HCT116 (cell line): ENCODE results near the gene PCARE. TPM values are rescaled to one million over a fixed set of nuclear protein-coding genes. Genes with fewer than 3 reads are reported as not detected.

Source experiments
- ATAC-seq: fragments of 200-7000 bp; cut with Tn5 transposase; 2 replicates; pipeline ENCODE4 v1.9.1; 2020; ENCODE audit warnings: mild to moderate bottlenecking, moderate library complexity
- BruUV-seq: library from RNA; stranded (reverse); fragments of 400-500 nt; replicated peaks from 2 replicates; lab custom pipeline; 2021; lab: Mats Ljungman, UMichigan
- CTCF ChIA-PET: fragments of 300-600 bp; sonication (Branson Sonifier 250); formaldehyde crosslinking; loops from one replicate; lab custom pipeline; 2021; ENCODE audit warnings: antibody characterized with exemption; lab: Charles Lee
- POLR2A ChIA-PET: fragments of 300-600, 350-600 bp; sonication (Branson Sonifier 250); formaldehyde crosslinking; loops from one replicate; lab custom pipeline; 2021; ENCODE audit warnings: antibody characterized with exemption; lab: Charles Lee
- RAD21 ChIA-PET, 2 experiments: fragments of 300-600 bp; sonication (Branson Sonifier 250); formaldehyde crosslinking; loops; one replicate each; lab custom pipeline; 2023; ENCODE audit warnings: low total read pairs in 2 of 2; ENCODE audit not compliant: uncharacterized antibody in 2 of 2, unreplicated experiment in 2 of 2, low non-redundant PET in 1 of 2; lab: Charles Lee
- DNase-seq: peaks from one replicate; pipeline ENCODE4 v3.0.0-alpha.2; 2010; ENCODE audit warnings: low read depth, low spot score
- H2AFZ ChIP-seq: fragments of 200-600 bp; shearing (Covaris generic), sonication (generic); 2 replicates; pipeline ENCODE4 v1.6.1; 2017; ENCODE audit warnings: low read depth, mixed run types, mixed read lengths, antibody characterized with exemption, low read length; ENCODE audit not compliant: poor library complexity, severe bottlenecking
- H3K27ac ChIP-seq: 2 replicates; pipeline ENCODE4 v1.5.1; 2012; ENCODE audit warnings: low read depth, low read length
- H3K27me3 ChIP-seq: fragments of 200-600 bp; sonication (generic); 2 replicates; pipeline ENCODE4 v1.6.1; 2016; ENCODE audit warnings: mixed run types, low read length, mixed read lengths; ENCODE audit not compliant: insufficient read depth
- H3K36me3 ChIP-seq, 2 experiments: fragments of 200-500 bp in 1 of 2; fragments of 200-600 bp in 1 of 2; sonication (Bioruptor generic) in 1 of 2; sonication (generic) in 1 of 2; 2 replicates each; pipeline versions ENCODE4 v1.5.1 to v1.6.1; 2014 to 2016; ENCODE audit warnings: low read length in 2 of 2, inconsistent platforms in 1 of 2, mixed read lengths in 1 of 2, mixed run types in 1 of 2; ENCODE audit not compliant: insufficient read depth in 2 of 2, control insufficient read depth in 1 of 2
- H3K4me1 ChIP-seq, 2 experiments: fragments of 200-600 bp in 1 of 2; sonication (generic) in 1 of 2; 2 replicates each; pipeline versions ENCODE4 v1.5.1 to v1.6.1; 2012 to 2017; ENCODE audit warnings: low read length in 2 of 2, inconsistent platforms in 1 of 2, mild to moderate bottlenecking in 1 of 2, mixed read lengths in 1 of 2, mixed run types in 1 of 2, moderate library complexity in 1 of 2; ENCODE audit not compliant: insufficient read depth in 2 of 2, control insufficient read depth in 1 of 2
- H3K4me2 ChIP-seq: fragments of 200-600 bp; sonication (generic); 2 replicates; pipeline ENCODE4 v1.6.1; 2017; ENCODE audit warnings: mixed run types, low read length, mixed read lengths
- H3K4me3 ChIP-seq, 2 experiments: fragments of 200-600 bp in 1 of 2; sonication (generic) in 1 of 2; replicated peaks in 1 of 2; 2 replicates each; pipeline ENCODE4 v1.5.1; 2011 to 2016; ENCODE audit warnings: low read length in 2 of 2, control low read depth in 1 of 2, low read depth in 1 of 2, mild to moderate bottlenecking in 1 of 2, mixed read lengths in 1 of 2, mixed run types in 1 of 2
- H3K79me2 ChIP-seq: fragments of 200-600 bp; sonication (generic); 2 replicates; pipeline ENCODE4 v1.6.1; 2017; ENCODE audit warnings: mild to moderate bottlenecking, mixed run types, low read length, moderate library complexity, mixed read lengths; ENCODE audit not compliant: insufficient read depth
- H3K9ac ChIP-seq: fragments of 200-600 bp; sonication (generic); 2 replicates; pipeline ENCODE4 v1.6.1; 2016; ENCODE audit warnings: low read length, mixed read lengths
- H3K9me2 ChIP-seq: fragments of 200-600 bp; sonication (generic), shearing (Covaris generic); 2 replicates; pipeline ENCODE4 v1.6.1; 2017; ENCODE audit warnings: mixed run types, mild to moderate bottlenecking, moderate library complexity; ENCODE audit not compliant: insufficient read depth
- H3K9me3 ChIP-seq, 2 experiments: fragments of 200-500 bp in 1 of 2; fragments of 200-600 bp in 1 of 2; sonication (Bioruptor generic) in 1 of 2; sonication (generic) in 1 of 2; 2 replicates each; pipeline ENCODE4 v1.6.1; 2014 to 2017; ENCODE audit warnings: low read length in 2 of 2, mixed read lengths in 2 of 2, inconsistent platforms in 1 of 2, low read depth in 1 of 2, mild to moderate bottlenecking in 1 of 2, mixed run types in 1 of 2, moderate library complexity in 1 of 2; ENCODE audit not compliant: control insufficient read depth in 1 of 2, insufficient read depth in 1 of 2
- H4K20me1 ChIP-seq: fragments of 200-600 bp; sonication (generic), shearing (Covaris generic); 2 replicates; pipeline ENCODE4 v1.6.1; 2017; ENCODE audit warnings: mixed run types, mild to moderate bottlenecking, moderate library complexity; ENCODE audit not compliant: insufficient read depth
- CTCF ChIP-seq, 3 experiments: fragments of 200-600 bp in 1 of 3; sonication (generic) in 1 of 3; IDR thresholded peaks in 2 of 3; conservative IDR thresholded peaks in 1 of 3; 2 replicates each; pipeline ENCODE4 v1.5.1; 2012 to 2017; ENCODE audit warnings: low read depth in 2 of 3, low read length in 2 of 3, antibody characterized with exemption in 1 of 3, borderline replicate concordance in 1 of 3, control low read depth in 1 of 3, mild to moderate bottlenecking in 1 of 3, mixed read lengths in 1 of 3, mixed run types in 1 of 3, moderate library complexity in 1 of 3; ENCODE audit not compliant: insufficient read depth in 1 of 3
- EGR1 ChIP-seq: IDR thresholded peaks from 2 replicates; pipeline ENCODE4 v1.6.1; 2012; ENCODE audit warnings: low read depth
- JUND ChIP-seq: IDR thresholded peaks from 2 replicates; pipeline ENCODE4 v1.6.1; 2012
- RAD21 ChIP-seq: IDR thresholded peaks from 2 replicates; pipeline ENCODE4 v1.6.1; 2012; ENCODE audit warnings: low read depth, mild to moderate bottlenecking
- REST ChIP-seq: IDR thresholded peaks from 2 replicates; pipeline ENCODE4 v1.6.1; 2012; ENCODE audit warnings: low read depth
- ZBTB33 ChIP-seq: IDR thresholded peaks from 2 replicates; pipeline ENCODE4 v1.6.1; 2011; ENCODE audit warnings: mild to moderate bottlenecking, low read length, moderate library complexity; ENCODE audit not compliant: insufficient replicate concordance; ENCODE audit errors: extremely low read depth
- ZFX ChIP-seq: fragments of 450-650 bp; IDR thresholded peaks from 2 replicates; pipeline ENCODE4 v1.6.1; 2017
- intact Hi-C: fragments of 100-400 bp; cut with micrococcal nuclease; formaldehyde crosslinking; loops from 2 replicates; pipeline ENCODE4 v1.10.0; 2022
- total RNA-seq: library from RNA; stranded (reverse); gene quantifications from one replicate; pipeline ENCODE4 v1.2.1, GENCODE V29; 2021; ENCODE audit not compliant: unreplicated experiment

PCARE gene
- total RNA-seq, 1 experiment from 2014 or later, result not detected

GRCh38 chr2:29106256-29106655 lies 31.9 kb upstream of the PCARE start:
- Histone ChIP-seq H3K4me3 (no peak overlapping the region), H3K79me2 (no peaks in the 10 kb centered on the region), H3K4me2 (peak overlapping the region; percentile 58), H2AFZ (peak overlapping the region; percentile 87), H3K9me2 (no peaks in the 10 kb centered on the region), H3K9ac (no peak overlapping the region), H3K27ac (no peak overlapping the region), H3K4me1 (peaks cover 11 to 51% of the 10 kb centered on the region in 2 experiments; a peak in 3 of 4 replicates), H4K20me1 (no peaks in the 10 kb centered on the region), H3K9me3 (no peaks in the 10 kb centered on the region), H3K27me3 (no peaks in the 10 kb centered on the region), H3K36me3 (no peaks in the 10 kb centered on the region)
- no peak for DNase-seq
- POLR2A ChIA-PET, result interaction anchor here (0.8 to 6.4 kb wide), 6 partner anchors 8 to 212 kb away, joined by 3 to 76 read pairs (median 5); partner anchors contain the start of gene WDR43
- ATAC-seq, result no peak
- TF ChIP-seq REST, result no peak
- intact Hi-C loops, result no loop called here
- BruUV-seq, result no TSS peak
- RAD21 ChIA-PET, result no interaction called here
- CTCF ChIA-PET, result interaction anchor here (1.0 kb wide), 1 partner anchor 10 kb away, joined by 4 read pairs; no protein-coding TSS in a partner anchor

GRCh38 chr2:29105375-29105774 lies 31.1 kb upstream of the PCARE start:
- no TSS peak for BruUV-seq

More at GRCh38 chr2:29105375-29105774, 31.1 kb upstream of the PCARE start:
- Histone ChIP-seq H3K27me3 (no peaks in the 10 kb centered on the region), H3K36me3 (no peaks in the 10 kb centered on the region), H3K4me1 (peaks cover 11 to 42% of the 10 kb centered on the region in 2 experiments; a peak in 3 of 4 replicates), H3K9me2 (no peaks in the 10 kb centered on the region), H4K20me1 (no peaks in the 10 kb centered on the region), H3K79me2 (no peaks in the 10 kb centered on the region), H3K4me3 (no peak overlapping the region), H2AFZ (peak overlapping the region; percentile 44), H3K9ac (no peak overlapping the region), H3K9me3 (no peaks in the 10 kb centered on the region), H3K27ac (no peak overlapping the region), H3K4me2 (no peak overlapping the region)
- peak; percentile 39 for ATAC-seq
- ChIA-PET POLR2A (interaction anchor here (4.4 to 6.4 kb wide), 2 partner anchors 12 to 24 kb away, joined by 21 to 76 read pairs; no protein-coding TSS in a partner anchor), CTCF (no interaction called here), RAD21 (no interaction called here)
- no peak for DNase-seq
- TF ChIP-seq CTCF (IDR thresholded peaks at IDR 0.05 in 2 of 3, conservative IDR thresholded peaks at IDR 0.05 in 1 of 3; ENCODE audit: borderline replicate concordance in 1 of 3, insufficient read depth in 1 of 3, low read depth in 2 of 3, low read length in 2 of 3), result peak in 1 of 3 experiments; percentile 32; a peak in 1 of 6 replicates
- peak; percentile 57 for TF ChIP-seq RAD21
- no peak for TF ChIP-seq JUND
- no peak for TF ChIP-seq ZBTB33
- TF ChIP-seq ZFX, result peak; percentile 50
- no peak for TF ChIP-seq EGR1
- intact Hi-C loops, result no loop called here
